Activated naive CD4-positive, alpha-beta T cell treated with anti-CD3 and anti-CD28 coated beads for 36 hours (primary cell): Measurements from ENCODE around the gene ZDHHC11B. TPM values are rescaled to one million over a fixed set of nuclear protein-coding genes. Genes with fewer than 3 reads are reported as not detected.
"Not testable (repeated sequence)": the region's sequence is repeated elsewhere in the genome, so short reads cannot be mapped to it uniquely, and the experiment has no call there.

Experiments used
- CTCF ChIA-PET: fragments of 350-600 bp; sonication (Branson Sonifier 250); formaldehyde crosslinking; loops from one replicate; lab custom pipeline; 2021; ENCODE audit warnings: antibody characterized with exemption; lab: Charles Lee
- DNase-seq: peaks from one replicate; pipeline ENCODE4 v3.0.0-alpha.2; 2020
- H3K27ac Mint-ChIP-seq: one replicate; pipeline ENCODE4 v1.8.0; 2021; ENCODE audit warnings: mild to moderate bottlenecking, mixed read lengths
- H3K27me3 Mint-ChIP-seq: one replicate; pipeline ENCODE4 v1.8.0; 2021; ENCODE audit warnings: low read depth, mixed read lengths
- H3K36me3 Mint-ChIP-seq: one replicate; pipeline ENCODE4 v1.8.0; 2021; ENCODE audit warnings: low read depth, mixed read lengths
- H3K4me1 Mint-ChIP-seq: one replicate; pipeline ENCODE4 v1.8.0; 2021; ENCODE audit warnings: low read depth, mixed read lengths
- H3K4me3 Mint-ChIP-seq: one replicate; pipeline ENCODE4 v1.8.0; 2021; ENCODE audit warnings: mild to moderate bottlenecking, moderate library complexity, mixed read lengths
- H3K9me3 Mint-ChIP-seq: one replicate; pipeline ENCODE4 v1.8.0; 2021; ENCODE audit warnings: mixed read lengths
- intact Hi-C: fragments of 100-400 bp; cut with micrococcal nuclease; formaldehyde crosslinking; loops from one replicate; pipeline ENCODE4 v1.15.1; 2023
- total RNA-seq, 2 experiments: library from RNA; stranded (reverse); gene quantifications; one replicate each; pipeline ENCODE4 v1.2.3, GENCODE V29; 2021

ZDHHC11B gene
- total RNA-seq, 2 experiments from 2014 or later: not detected

DNA sequence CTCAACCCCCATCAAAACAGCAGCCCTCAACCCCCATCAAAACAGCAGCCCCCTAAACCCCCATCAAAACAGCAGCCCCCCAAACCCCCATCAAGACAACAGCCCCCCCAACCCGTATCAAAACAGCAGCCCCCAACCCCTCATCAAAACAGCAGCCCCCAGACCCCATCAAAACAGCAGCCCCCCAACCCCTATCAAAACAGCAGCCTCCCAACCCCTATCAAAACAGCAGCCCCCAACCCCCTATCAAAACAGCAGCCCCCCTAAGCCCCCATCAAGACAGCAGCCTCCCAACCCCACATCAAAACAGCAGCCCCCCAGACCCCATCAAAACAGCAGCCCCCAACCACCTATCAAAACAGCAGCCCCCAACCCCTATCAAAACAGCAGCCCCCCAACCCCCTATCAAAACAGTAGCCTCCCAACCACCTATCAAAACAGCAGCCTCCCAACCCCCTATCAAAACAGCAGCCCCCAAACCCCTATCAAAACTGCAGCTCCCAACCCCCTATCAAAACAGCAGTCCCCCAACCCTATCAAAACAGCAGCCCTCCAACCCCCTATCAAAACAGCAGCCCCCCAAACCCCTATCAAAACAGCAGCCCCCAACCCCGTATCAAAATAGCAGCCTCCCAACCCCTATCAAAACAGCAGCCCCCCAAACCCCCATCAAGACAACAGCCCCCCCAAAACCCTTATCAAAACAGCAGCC lies 92.6 kb downstream of the ZDHHC11B start:
- no peaks in the 10 kb centered on the region for H3K27me3 Mint-ChIP-seq
- intact Hi-C loops: loop anchor here (2.0 kb wide), 1 partner anchor 201 kb away; the partner anchor contains the start of genes BRD9 and TRIP13
- CTCF ChIA-PET: no interaction called here

DNA sequence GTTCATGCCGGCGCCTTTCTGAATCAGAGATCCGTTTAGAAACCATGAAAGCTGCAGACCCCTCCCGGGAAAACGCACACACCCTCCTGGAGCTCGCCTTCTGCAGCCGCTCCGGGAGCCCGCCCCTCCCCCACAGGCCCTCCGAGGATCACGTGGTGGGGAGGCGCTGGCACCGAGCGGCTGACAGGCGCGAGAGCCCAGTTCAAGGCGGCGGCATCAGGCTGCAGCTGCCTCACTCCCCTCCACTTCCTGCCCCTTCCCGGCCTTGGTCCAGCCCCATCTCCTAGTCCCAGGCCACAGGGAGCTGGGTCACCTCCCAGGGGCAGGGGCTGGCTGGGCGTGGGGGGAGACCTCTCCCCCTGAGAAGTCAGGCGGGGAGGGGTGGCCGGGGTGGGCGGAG lies 93.5 kb downstream of the ZDHHC11B start:
- intact Hi-C loops, CTCF ChIA-PET, H3K4me1 Mint-ChIP-seq, H3K9me3 Mint-ChIP-seq, H3K27ac Mint-ChIP-seq, H3K27me3 Mint-ChIP-seq, H3K4me3 Mint-ChIP-seq, DNase-seq, H3K36me3 Mint-ChIP-seq: not testable (repeated sequence)

More for the DNA sequence above, 92.6 kb downstream of the ZDHHC11B start:
- Mint-ChIP-seq H3K4me1 (no peaks in the 10 kb centered on the region), H3K36me3 (no peaks in the 10 kb centered on the region), H3K27ac (no peak overlapping the region), H3K4me3 (no peak overlapping the region), H3K9me3 (no peaks in the 10 kb centered on the region)
- no peak for DNase-seq

DNA sequence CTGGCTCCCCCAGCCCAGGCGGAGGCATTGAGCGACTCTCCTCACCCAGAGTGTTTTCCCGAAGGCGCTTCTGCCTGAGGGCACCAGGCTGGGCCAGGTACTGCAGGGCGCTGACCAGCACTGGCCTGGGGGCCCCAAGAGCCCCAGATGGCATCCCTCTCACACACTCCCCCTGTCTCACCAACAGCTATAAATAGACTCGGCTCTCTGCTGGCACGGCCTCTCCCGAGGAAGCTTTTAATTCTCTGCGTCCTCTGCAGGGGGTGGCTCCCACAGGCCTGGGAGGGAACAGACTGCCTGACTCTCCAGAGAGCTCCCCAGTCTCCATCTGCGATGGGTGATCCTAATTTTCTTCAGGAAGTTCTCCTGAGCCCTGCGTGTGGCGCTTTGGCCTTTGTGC lies 94.2 kb downstream of the ZDHHC11B start:
- H3K4me1 Mint-ChIP-seq, H3K27me3 Mint-ChIP-seq, H3K36me3 Mint-ChIP-seq, H3K9me3 Mint-ChIP-seq, DNase-seq, H3K27ac Mint-ChIP-seq, intact Hi-C loops, CTCF ChIA-PET, H3K4me3 Mint-ChIP-seq: not testable (repeated sequence)

DNA sequence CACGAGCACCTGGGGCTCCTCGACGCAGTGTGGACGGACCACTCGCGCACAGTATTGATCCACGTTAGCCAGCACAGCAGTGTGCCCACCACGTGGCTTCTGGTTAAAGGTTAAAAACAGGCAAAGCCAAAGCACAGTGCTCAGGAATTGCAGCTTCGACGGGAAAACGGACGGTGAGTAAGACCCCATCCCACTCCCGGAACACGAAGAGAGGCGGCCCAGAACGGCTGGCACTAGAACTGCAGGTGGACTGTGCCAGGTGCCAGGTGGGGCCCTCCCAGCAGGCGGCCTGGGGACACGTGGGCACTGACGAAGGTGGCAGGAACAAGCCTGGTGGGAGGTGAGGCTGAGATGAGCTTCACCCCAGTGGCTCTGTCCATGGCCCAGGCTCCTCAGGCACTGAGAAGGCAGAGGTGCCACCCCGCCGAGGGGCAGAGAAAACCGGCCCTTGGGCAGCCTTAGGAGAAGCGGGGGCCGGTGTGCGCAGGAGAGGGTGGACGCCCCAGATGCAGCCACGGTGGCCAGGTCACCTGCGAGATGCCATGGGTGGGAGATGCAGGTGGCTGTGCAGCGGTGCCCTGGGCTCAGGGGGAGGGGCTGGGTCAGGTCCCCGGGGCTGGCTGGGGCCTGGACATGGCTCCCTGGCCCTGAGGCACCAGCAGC lies 96.0 kb downstream of the ZDHHC11B start:
- H3K9me3 Mint-ChIP-seq, H3K4me1 Mint-ChIP-seq, CTCF ChIA-PET, H3K27me3 Mint-ChIP-seq, H3K4me3 Mint-ChIP-seq, intact Hi-C loops, H3K27ac Mint-ChIP-seq, H3K36me3 Mint-ChIP-seq, DNase-seq: not testable (repeated sequence)

DNA sequence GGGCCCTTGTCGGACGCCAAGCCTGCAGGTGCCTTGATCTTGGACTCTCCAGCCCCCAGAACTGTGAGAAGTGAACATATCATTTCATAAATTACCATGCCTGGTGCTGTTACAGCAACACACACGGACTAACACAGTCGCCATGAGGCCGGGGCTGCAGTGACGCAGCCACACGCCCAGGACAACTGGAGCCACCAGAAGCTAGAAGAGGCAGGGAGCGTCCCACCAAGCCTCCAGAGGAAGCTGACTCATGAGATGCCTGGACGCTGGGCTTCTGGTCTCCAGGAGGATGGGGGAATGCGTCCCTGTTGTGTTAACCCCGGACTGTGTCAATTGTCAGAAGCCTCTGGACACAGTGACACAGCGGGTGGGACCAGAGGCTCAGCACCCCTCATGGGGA lies 97.6 kb downstream of the ZDHHC11B start:
- intact Hi-C loops, H3K4me3 Mint-ChIP-seq, H3K9me3 Mint-ChIP-seq, H3K27ac Mint-ChIP-seq, H3K27me3 Mint-ChIP-seq, H3K36me3 Mint-ChIP-seq, DNase-seq, H3K4me1 Mint-ChIP-seq, CTCF ChIA-PET: not testable (repeated sequence)

DNA sequence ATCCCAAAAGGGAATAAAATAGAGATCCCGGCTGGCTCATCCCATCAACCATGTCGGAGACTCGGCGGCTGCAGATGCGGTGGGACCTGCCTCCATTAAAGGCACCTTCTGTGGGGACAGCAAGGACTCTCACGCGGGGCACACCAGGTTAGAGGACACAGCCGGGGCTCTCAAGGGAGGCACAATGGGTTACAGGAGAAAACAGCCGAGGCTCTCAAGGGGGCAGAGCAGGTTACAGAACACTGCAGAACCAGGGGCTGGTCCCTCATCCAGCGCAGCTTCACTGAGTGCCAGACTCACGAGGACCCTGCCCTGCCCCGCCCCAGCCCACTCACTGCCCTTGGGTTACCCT lies 98.4 kb downstream of the ZDHHC11B start:
- H3K4me1 Mint-ChIP-seq, H3K9me3 Mint-ChIP-seq, CTCF ChIA-PET, H3K27me3 Mint-ChIP-seq, H3K27ac Mint-ChIP-seq, intact Hi-C loops, H3K4me3 Mint-ChIP-seq, H3K36me3 Mint-ChIP-seq, DNase-seq: not testable (repeated sequence)

DNA sequence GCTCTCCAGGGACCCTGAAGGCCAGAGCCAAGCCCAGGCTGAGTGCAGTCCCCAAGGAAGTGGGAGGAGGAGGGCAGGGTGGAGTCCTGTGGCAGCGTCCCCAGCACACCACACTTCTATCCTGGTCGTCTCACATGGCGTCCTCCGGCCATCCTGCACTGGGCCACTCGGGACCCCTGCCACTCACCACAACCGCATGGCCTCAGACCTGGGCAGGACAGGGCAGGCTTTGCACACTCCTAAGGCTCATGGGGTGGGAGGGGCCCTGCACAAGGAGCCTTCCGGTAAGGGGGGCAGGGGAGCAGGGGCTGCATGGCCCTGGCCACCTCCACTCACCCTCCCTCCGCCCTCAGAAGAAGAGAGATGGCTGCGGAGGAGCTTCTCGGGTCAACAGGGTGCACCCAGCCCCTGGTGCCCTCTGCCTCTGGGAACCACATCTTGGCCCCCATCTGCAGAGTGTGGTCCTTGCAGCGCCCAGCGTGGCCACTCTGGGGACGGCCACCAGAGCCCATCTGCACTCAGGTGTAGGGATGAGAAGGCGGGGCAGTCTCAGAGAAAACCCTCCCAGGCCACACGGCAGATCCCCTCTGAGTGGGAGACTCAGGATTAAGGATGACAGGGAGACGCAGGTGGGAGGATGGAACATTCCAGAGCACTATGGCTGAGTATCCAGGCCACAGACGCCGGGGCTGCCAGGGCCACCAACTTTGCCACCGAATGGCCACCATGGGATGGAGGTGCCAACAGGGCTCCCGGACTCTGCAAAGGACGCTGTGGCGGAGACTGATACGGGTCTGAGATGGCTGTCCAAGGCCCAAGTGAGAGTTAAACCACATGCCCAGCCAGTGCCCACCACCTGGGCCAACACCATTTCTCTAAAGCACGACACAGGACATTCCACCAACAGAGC lies 99.0 kb downstream of the ZDHHC11B start:
- Mint-ChIP-seq H3K27me3 (peaks cover 3% of the 10 kb centered on the region), H3K36me3 (no peaks in the 10 kb centered on the region), H3K4me3 (no peak overlapping the region), H3K4me1 (no peaks in the 10 kb centered on the region), H3K27ac (no peak overlapping the region), H3K9me3 (no peaks in the 10 kb centered on the region)
- no peak for DNase-seq
- intact Hi-C loops: no loop called here
- CTCF ChIA-PET: no interaction called here

DNA sequence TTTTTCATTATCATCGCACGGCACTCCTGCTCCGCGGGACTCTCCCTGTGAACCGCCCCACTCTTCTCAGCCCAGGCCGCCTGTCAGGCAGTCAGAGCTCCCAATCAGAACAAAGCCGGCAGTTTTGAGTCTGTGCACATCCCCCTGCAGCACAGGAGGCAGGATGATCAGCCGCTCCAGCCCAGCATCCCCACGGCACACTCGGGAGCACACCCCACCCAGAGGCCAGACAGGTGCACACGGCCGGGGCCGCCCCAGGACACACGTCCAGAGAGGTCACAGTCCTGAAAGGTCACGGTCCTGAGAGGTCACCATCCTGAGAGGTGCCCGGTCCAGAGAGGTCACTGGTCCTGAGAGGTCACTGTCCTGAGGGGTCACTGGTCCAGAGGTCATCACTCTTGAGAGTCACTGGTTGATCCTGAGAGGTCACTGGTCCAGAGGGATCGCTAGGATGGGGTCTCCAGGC lies 99.7 kb downstream of the ZDHHC11B start:
- DNase-seq: no peak
- no peaks in the 10 kb centered on the region for H3K36me3 Mint-ChIP-seq
- H3K4me1 Mint-ChIP-seq: no peaks in the 10 kb centered on the region
- intact Hi-C loops: no loop called here
- H3K4me3 Mint-ChIP-seq: no peak overlapping the region
- H3K9me3 Mint-ChIP-seq: no peaks in the 10 kb centered on the region
- H3K27ac Mint-ChIP-seq: no peak overlapping the region
- CTCF ChIA-PET: no interaction called here
- H3K27me3 Mint-ChIP-seq: peaks cover 3% of the 10 kb centered on the region

DNA sequence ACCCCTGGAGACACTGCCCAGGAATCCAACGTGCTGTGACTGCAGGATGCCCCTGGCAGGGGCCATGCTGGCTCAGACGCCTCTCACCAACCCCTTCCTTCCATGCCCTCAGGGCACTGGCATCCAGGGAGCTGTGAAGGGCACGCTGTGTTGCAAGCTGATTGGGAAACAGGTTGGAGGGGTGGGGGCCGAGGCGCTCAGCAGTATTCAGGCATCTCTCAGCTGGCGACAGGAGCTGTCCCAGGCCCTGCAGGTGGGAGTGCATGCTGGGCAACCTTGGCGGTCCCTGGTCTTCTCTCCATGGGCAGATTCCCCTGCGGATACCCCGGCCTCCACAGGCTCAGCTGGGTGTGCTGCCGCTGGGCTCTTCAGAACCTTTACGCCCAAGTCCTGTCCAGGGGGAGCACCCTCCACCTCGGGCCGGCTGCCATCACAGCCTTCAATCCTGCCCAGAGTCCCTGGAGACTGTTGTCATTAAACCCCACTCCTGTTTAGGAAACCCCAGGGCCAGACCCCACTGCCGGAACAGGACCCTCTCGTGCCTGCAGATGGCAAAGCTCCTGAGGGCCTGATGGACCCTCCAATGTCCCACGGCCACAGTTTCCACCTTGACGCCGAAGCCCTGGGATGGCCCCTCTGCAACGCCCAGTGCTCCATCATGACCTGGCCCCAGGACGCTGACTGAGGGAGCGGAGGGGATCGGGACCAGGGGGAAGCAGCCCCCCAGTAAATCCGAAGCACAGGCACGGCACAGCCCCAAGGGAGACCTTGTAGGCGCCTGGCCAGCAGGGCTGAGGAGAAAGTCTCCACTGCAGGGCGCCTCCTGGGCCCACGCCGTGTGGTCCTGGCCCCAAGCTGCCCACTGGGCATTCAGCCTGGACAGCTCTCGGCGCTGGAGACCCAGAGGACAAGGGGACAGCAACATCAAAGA lies 100.7 kb downstream of the ZDHHC11B start:
- H3K36me3 Mint-ChIP-seq: no peaks in the 10 kb centered on the region
- intact Hi-C loops: no loop called here
- no peaks in the 10 kb centered on the region for H3K9me3 Mint-ChIP-seq
- no peak overlapping the region for H3K27ac Mint-ChIP-seq
- no peak for DNase-seq
- no peaks in the 10 kb centered on the region for H3K4me1 Mint-ChIP-seq
- H3K4me3 Mint-ChIP-seq: no peak overlapping the region
- H3K27me3 Mint-ChIP-seq: peaks cover 3% of the 10 kb centered on the region
- CTCF ChIA-PET: no interaction called here

DNA sequence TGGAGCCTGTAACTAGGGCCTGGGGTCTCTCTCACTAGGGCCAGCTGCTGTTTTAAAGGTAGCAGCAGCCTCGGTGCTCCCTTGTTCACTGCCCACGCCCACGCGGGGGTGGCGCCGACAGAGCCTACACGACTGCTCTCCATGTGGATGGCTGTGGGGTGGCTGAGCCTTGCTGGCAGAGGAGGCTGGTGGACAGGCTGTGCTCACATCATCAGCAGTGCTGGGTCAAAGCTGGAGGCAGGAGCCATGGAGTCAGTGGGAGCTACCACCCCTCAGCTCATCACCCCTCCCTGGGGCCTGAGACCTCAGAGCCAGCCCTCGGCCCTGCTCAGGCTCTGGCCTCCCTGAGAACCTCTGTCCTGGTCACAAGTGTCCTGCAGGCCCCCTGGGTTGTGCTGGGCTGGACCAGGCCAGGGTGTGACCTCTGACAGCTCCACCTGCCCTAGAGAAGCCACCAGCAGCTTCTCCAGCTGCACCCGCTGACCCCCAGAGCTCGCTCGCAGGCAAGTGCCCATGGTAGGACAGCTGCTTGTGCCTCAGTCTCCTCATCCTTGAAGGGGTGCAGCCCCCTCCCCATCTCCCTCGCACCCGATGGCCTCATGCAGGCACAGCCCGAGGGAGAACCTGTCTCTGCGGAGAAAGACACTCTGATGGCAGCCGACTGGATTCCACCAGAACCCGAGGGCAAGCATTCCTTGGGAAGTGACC lies 101.7 kb downstream of the ZDHHC11B start:
- H3K4me1 Mint-ChIP-seq, CTCF ChIA-PET, H3K36me3 Mint-ChIP-seq, H3K27me3 Mint-ChIP-seq, H3K27ac Mint-ChIP-seq, DNase-seq, intact Hi-C loops, H3K4me3 Mint-ChIP-seq, H3K9me3 Mint-ChIP-seq: not testable (repeated sequence)

DNA sequence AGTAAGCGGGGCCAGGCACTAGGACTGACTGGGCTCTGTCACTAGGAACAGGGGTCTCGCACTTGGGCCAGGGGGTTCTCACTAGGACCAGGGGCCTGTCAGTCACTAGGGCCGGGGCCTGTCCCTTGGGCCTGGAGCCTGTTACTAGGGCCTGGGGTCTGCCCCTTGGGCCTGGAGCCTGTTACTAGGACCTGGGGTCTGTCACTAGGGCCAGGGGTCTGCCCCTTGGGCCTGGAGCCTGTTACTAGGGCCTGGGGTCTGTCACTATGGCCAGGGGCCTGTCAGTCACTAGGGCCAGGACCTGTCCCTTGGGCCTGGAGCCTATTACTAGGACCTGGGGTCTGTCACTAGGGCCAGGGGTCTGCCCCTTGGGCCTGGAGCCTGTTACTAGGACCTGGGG lies 102.3 kb downstream of the ZDHHC11B start:
- H3K27me3 Mint-ChIP-seq, H3K9me3 Mint-ChIP-seq, H3K36me3 Mint-ChIP-seq, intact Hi-C loops, H3K27ac Mint-ChIP-seq, H3K4me1 Mint-ChIP-seq, H3K4me3 Mint-ChIP-seq, CTCF ChIA-PET, DNase-seq: not testable (repeated sequence)
